ENCODE results near the gene PPM1F.
A peak's percentile ranks its signal among the peaks of the same experiment; 100 is the strongest.

PPM1F gene

DNA sequence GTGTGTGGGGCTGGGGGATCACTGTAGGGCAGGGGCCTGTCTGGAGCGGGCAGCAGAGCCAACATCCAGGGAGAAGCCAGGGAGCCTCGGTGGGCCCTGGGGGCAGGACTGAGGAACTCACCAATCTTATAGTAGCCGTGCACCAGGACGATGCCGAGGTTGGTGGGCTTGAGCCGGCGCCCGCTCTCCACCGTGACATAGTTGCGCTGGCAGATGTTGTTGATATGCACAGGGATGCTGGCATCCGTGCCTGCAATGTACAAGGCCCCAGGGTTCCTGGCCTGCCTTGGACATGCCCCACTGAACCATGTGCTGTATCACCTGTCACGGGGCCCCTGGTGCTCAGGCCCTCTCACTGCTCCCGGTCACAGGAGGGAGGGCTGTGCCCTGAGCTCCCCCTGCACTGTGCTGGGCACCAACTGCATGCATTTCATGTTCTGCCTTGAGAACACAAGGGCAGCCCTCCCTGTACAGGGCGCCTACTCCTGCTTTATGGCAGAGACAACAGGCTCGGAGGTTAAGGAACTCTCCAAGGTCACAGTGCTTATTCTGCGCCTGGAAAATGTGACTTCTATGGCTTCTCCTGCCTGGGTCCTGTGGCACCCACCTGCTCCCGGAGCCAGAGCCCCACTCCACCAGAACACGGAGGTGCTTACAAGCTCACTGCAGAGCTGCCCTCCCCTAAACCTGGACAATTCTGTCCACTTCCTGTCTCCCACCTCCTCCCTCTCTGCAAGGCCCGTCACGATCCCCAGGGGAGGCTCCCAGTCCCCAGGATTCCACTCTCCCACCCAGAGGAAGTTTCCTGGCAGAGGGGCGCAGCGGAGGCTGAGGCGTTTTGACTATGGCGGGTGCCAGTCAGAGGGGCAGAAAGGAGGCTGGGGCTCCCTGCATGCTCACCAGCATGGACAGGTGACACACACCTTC is 7.8 kb upstream of the PPM1F start:
- DNase-seq (ENCODE audit: low spot score), result no peak

DNA sequence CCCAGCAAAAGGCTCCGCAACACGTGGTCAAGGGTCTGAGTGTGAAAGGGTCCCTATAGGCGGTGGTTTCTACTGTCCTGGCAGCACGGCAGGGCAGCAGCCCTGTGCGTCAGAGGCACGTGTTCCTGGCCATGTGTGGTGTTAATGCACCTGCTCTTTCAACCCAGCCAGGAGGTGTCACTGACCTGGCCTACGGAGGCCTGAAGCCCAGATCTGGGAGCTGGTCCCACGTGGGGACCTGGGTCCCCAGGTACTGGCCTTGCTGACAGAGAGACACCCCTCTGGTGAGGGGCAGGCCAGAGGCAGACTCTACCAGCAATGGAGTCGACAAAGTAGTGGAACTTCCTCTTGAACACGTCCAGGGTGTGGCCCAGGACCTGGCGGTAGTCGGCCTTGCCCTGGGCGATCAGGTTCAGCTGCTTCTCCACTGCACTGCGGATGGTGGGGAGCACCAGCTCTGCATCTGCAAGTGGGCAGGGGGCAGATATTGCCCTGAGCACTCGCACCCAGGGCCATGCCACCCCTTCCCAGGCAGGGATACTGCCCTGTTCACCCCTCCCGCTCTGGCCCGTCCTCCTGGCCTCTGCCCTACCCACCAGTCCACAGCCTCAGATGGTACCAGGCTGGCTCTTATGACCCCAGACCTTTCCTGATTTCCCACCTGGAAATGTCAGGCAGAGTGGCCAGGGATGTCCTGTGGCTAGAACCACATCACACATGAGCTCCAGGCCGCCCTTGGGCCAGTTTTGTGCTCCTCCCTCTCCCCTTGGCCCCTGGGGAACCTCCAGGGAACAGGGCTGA is 6.8 kb upstream of the PPM1F start:
- DNase-seq (ENCODE audit: low spot score), result no peak

DNA sequence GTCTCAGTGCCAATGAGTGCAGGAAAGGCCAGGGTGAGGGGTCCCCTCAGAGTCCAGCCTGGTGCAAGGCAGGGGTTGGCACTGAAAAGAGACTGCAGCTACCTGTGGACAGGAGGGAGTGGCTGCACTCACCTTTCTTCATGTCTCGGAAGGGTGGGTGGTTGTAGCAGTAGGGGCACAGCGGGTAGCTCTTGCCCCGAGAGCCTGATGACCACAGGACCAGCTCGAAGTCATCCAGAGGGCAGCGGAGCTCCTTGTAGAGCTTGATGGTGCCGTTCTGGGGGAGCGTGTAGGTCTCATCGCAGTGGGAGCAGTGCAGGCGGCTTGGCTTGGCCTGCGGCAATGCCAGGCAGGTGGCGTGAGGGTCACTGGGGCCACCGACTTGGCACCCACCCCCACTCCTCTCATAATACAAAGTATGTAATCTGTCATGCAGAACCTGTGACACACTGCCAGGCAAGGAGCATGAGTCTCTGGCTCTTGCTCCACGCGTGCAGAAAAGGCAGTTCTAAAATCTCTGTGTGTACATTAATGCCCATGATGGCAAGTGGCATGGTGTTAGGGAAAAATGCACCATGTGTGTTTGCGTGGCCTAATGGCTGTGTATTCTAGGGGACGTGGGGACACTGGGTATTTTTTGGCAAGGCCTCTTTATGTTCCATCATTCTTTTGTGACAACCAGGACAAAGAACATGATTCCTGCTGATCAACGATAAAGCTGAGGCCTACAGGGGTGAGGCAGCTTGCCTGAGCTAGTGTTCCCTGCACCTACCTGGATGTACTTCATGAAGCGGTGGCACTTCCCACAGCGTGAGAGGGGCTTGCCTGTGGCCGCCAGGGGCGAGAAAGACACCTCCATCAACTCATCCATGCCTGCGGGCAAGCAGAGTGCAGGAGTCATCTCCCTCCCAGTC is 6.0 kb upstream of the PPM1F start:
- no peak for DNase-seq (ENCODE audit: low spot score)

DNA sequence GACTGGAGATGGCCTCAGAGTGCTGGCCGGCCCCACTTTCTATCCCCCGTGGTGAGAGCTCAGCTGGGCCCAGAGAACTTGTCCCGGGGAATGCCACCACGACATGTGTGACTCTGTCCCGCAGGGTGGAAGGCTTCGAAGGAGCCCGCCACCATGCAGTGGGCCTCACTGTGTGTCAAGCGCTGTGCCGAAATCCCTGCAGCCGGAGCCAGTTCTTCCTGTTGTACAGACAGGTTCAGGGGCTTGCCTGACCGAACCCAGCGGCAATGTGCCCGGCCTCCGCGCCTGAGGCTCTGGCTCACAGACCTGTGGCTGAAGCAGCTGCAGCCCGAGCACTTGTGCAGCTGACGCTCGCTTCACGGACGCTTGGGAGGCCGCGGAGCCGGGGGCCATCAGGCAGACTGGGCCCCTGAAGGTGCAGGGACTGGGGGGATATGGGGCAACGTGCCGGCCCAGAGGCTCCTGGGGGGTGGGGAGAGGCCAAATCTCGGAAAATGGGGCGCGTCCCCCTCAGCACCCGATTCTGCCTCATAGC is 650 bp downstream of the PPM1F start:
- peak; percentile 46 for DNase-seq (ENCODE audit: low spot score)

- DNase-seq (ENCODE audit: low spot score), result no peak
Measured at GRCh38 chr22:21951062-21951461, 1.6 kb downstream of the PPM1F start.

GRCh38 chr22:21949948-21950347 is 2.7 kb downstream of the PPM1F start:
- DNase-seq (ENCODE audit: low spot score), result no peak

GRCh38 chr22:21949569-21949918 is 3.1 kb downstream of the PPM1F start:
- no peak for DNase-seq (ENCODE audit: low spot score)

- no peak for DNase-seq (ENCODE audit: low spot score)
Measured at GRCh38 chr22:21948824-21949568, 3.7 kb downstream of the PPM1F start.

- DNase-seq (ENCODE audit: low spot score), result no peak
Measured at GRCh38 chr22:21948390-21948789, 4.3 kb downstream of the PPM1F start.

GRCh38 chr22:21947040-21948014 is 5.3 kb downstream of the PPM1F start:
- peak; percentile 46 for DNase-seq (ENCODE audit: low spot score)

GRCh38 chr22:21946262-21946925 is 6.3 kb downstream of the PPM1F start:
- no peak for DNase-seq (ENCODE audit: low spot score)

DNA sequence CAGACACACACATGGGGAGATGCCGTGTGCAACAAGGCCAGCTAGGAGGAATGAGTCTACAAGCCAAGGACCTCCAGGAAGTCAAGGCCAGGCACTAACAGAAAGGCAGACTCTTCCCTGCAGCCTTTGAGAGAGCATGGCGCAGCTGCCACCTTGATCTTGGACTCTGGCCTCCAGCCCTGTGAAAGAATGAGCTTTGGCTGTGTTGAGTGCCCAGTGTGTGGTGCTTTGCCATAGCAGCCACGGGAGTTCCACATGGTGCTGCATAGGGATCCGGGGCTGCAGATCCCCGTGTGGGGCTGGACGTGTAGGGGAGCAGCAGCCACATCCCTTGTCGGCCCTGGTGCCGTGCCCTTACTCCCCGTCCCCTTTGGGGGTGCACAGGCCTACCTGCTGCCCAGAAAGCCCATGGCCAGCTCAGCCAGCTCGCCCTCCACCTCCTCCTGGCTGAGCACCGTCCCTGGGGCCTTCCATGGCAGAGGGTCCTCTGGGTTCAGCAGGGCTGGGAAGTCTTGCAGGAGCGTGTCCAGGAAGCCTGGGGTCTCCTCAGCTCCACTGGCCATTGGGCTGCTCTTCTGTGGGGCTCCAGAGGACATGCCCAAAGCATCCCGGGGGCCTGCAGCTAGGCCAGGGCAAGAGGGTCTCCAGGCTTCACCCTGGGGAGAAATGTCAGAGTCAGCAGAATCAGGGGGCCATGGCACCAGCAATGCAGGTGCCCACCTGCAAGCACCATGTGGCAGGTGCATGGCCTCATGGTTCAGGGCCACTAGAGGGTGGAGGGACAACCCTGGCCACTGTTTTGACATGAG is 7.0 kb downstream of the PPM1F start:
- no peak for DNase-seq (ENCODE audit: low spot score)

GRCh38 chr22:21944871-21945270 is 7.8 kb downstream of the PPM1F start:
- no peak for DNase-seq (ENCODE audit: low spot score)

DNA sequence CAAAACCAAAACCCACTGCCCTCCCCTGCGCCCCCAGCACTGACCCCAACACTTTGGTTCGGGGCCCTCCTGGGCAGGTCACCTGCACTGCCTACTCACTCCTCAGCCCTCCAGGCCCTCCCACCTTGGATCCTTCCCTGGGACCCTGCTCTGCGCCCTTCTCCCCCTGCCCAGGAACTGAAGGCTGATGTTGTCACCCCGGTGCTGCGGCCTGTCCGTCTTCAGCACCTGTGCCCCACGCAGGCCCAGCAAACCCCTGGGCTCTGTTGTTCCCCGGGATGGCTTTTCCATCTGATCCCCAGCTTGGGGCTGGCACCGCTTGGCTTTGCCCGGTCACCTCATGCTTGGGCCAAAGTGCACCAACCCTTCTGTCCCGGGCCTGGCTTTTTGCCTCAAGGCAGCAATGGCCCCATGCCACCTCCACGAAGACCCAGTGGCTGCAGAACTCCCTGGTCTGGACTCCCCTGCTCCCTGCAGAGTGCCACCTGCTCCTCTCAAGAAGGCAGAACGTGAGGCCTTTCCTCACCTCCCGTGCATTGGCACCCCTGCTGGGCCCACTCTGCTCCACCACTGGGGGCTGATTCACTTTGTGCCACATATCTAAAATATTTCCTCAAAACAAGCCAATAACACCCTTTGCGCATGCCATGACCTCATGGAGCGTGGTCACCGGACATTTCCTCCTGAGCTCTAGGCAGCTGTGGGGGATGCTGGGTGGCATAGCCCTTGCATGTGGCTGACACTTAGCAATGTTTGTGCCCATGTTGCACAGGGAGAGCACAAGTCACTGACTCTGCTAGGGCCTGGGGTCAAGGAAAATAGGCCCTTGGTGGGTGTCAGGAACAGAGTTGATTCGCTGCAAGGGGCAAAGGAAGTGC is 8.8 kb downstream of the PPM1F start:
- no peak for DNase-seq (ENCODE audit: low spot score)

DNA sequence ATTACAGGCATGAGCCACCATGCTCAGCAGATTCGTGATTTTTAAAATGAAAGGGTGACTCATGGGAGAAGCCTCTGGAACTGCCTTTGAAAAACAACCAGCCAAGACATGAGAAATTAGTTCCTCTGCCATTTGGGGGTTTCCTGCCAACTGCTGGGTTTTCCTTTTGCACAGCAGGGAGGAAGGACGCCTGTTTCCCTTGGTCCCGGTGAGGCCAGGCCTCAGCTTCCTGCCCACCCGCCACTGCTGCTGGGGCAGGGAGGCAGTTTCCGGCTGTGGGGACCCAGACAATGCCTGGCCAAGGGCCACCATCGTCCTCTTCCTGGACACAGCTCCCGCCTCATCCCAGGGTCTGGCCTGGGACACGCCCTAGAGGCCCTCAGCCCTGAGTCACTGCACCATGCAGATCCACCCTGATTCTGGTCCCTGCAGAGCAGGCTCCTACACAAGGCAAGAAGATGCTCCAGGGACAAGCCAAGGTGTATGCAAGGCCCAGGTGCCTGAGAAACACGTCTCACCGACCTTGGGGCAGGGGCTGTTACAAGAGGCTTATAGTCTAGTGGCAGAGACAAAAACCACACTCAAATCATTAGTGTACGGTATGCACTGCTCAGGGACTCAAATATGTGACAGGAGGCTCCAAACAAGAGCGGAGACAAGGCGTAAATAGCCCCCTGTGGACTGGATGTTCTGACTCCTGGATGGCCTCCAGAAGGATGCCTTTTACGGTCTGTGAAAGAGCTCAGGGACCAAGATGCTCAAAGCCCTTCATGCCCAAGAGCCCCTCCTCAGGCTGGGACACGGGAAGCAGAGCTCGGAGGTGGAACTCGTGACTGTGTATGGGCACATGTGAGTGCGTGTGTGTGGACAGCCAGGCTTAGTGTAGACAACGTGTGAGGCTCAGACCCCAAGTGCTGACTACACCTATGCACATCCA is 10.0 kb downstream of the PPM1F start:
- DNase-seq (ENCODE audit: low spot score), result no peak

DNA sequence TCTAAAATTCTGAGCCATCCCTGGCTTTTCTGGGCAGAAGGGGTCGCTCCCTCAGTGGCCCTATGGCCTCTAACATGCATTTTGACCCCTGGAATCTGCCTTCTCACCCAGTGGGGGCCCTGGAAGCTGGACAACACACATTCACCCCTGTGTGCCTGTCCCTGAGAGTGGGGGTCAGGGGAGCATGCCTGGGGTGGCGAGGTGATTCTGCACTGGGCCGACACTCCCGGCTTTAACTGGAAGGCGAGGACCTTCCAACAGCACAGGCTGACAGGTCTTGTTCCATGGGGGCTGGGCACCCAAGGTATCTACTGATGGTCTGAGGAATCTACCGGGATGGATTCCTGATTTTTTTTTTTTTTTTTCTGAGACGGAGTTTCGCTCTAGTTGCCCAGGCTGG is 10.7 kb downstream of the PPM1F start:
- no peak for DNase-seq (ENCODE audit: low spot score)

Data from iPS-NIHi11 (cell line).